ENCODE data around the gene LEP. TPM values are rescaled to one million over a fixed set of nuclear protein-coding genes. Genes with fewer than 3 reads are reported as not detected.

The LEP gene
- total and polyA plus RNA-seq, 9 of the 15 experiments (the other 6 are each of a cell fraction or from before 2014, with no cell fraction given) = not detected

DNA sequence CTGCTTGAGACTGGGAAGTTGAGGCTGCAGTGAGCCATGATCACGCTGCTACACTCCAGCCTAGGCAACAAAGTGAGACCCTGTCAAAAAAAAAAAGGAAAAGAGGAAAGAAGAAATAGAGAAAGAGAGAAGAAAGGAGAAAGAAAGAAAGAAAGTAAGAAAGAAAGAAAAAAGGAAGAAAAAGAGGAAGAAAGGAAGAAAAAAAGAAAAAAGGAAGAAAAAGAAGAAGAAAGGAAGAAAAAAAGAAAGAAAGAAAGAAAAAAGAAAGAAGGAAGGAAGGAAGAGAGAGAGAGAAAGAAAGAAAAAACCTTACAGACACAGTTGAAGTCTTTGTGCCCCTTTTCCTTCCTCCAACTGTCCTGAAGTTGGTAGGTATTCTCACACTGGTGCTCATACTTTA, 26.6 kb upstream of the LEP start (continued):
- TF ChIP-seq, protein P1, sequence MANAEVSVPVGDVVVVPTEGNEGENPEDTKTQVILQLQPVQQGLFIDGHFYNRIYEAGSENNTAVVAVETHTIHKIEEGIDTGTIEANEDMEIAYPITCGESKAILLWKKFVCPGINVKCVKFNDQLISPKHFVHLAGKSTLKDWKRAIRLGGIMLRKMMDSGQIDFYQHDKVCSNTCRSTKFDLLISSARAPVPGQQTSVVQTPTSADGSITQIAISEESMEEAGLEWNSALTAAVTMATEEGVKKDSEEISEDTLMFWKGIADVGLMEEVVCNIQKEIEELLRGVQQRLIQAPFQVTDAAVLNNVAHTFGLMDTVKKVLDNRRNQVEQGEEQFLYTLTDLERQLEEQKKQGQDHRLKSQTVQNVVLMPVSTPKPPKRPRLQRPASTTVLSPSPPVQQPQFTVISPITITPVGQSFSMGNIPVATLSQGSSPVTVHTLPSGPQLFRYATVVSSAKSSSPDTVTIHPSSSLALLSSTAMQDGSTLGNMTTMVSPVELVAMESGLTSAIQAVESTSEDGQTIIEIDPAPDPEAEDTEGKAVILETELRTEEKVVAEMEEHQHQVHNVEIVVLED (CRISPR knock-in tag; IDR thresholded peaks at IDR 0.05) = no peak
- TF ChIP-seq NR2C2 (CRISPR knock-in tag; IDR thresholded peaks at IDR 0.05) (no peak), NR2C2 (tag; IDR thresholded peaks at IDR 0.05) (no peak)
- TF ChIP-seq, protein P2, sequence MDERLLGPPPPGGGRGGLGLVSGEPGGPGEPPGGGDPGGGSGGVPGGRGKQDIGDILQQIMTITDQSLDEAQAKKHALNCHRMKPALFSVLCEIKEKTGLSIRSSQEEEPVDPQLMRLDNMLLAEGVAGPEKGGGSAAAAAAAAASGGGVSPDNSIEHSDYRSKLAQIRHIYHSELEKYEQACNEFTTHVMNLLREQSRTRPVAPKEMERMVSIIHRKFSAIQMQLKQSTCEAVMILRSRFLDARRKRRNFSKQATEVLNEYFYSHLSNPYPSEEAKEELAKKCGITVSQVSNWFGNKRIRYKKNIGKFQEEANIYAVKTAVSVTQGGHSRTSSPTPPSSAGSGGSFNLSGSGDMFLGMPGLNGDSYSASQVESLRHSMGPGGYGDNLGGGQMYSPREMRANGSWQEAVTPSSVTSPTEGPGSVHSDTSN (CRISPR knock-in tag; IDR thresholded peaks at IDR 0.05; ENCODE audit: low read depth) = no peak
- TF ChIP-seq, protein P2 (tag; conservative IDR thresholded peaks at IDR 0.05; ENCODE audit: low read depth) = no peak

DNA sequence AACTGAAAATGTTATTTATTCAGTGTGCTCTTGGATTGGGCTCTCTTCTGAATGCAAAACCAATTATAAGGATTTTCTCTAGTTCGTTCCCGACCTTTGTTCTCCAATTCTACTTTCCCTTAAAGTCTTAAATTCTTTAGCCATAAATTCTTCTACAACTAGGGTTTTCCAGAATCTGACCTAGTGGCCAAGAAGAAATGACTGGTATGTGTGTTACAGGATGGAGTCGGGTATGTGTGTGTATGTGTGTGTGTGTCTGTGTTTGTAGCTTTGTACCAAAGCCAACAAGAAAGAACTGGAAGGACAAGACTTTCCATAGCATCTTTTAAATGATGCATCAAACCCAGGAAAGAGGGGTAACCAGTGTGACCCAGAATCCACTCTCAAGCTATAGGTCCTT, 25.8 kb upstream of the LEP start:
- CTCF ChIA-PET (ENCODE audit: low intra/inter-chr PET ratio) = no interaction called here
- H2AFZ ChIP-seq (ENCODE audit: low read depth, low read length) = no peak overlapping the region
- in situ Hi-C loops (cut with MboI) = no loop called here
- H3K79me2 ChIP-seq (ENCODE audit: control insufficient read depth, insufficient read depth, low read length) = no peaks in the 10 kb centered on the region
- no peaks in the 10 kb centered on the region for H3K9me3 ChIP-seq (replicated peaks; ENCODE audit: control insufficient read depth, insufficient read depth, low read depth, low read length)
- no peak overlapping the region for H3K27ac ChIP-seq (ENCODE audit: extremely low read depth, low read depth, low read length)
- H3K36me3 ChIP-seq (ENCODE audit: control insufficient read depth, insufficient read depth, low read length) = no peaks in the 10 kb centered on the region
- POLR2A ChIA-PET = interaction anchor here (0.6 kb wide), 1 partner anchor 1328 kb away, joined by 3 read pairs; no protein-coding TSS in a partner anchor
- H3K9ac ChIP-seq (ENCODE audit: insufficient read depth in 1 of 2, low read depth in 2 of 2, low read length in 2 of 2) = no peak overlapping the region
- H3K4me3 ChIP-seq = no peak overlapping the region
- 0% methylated on average over 3 of the region's 3 CpGs for WGBS (ENCODE audit: insufficient coverage, low coverage, missing lambda C conversion rate)
- DNase-seq (ENCODE audit: extremely low read depth in 1 of 4, low spot score in 3 of 4) = no peak
- no peak for ATAC-seq
- no peaks in the 10 kb centered on the region for H3K9me1 ChIP-seq (ENCODE audit: control insufficient read depth, insufficient read depth, low read length)
- 0 out of 2 replicates have a peak, but pooled peaks cover 5% of the 10 kb centered on the region for H4K20me1 ChIP-seq (replicated peaks; ENCODE audit: control insufficient read depth, insufficient read depth, low read length)
- no TSS peak for BruUV-seq (replicated peaks)
- H3K4me2 ChIP-seq (ENCODE audit: insufficient read depth, low read length) = no peak overlapping the region
- FAIRE-seq = peak; percentile 42
- peaks cover 32 to 59% of the 10 kb centered on the region in 2 experiments for H3K27me3 ChIP-seq (ENCODE audit: control insufficient read depth in 2 of 2, insufficient read depth in 2 of 2, low read length in 2 of 2)
- intact Hi-C loops (cut with micrococcal nuclease) = loop anchor here (5.0 kb wide), 1 partner anchor 107 kb away; no protein-coding TSS in a partner anchor
- H3K4me1 ChIP-seq (replicated peaks in 1 of 2; ENCODE audit: control insufficient read depth in 2 of 2, insufficient read depth in 2 of 2, low read length in 2 of 2) = no peaks in the 10 kb centered on the region
- TF ChIP-seq, protein P3, sequence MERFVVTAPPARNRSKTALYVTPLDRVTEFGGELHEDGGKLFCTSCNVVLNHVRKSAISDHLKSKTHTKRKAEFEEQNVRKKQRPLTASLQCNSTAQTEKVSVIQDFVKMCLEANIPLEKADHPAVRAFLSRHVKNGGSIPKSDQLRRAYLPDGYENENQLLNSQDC (CRISPR knock-in tag; IDR thresholded peaks at IDR 0.05) = no peak
- TF ChIP-seq KAT2B (IDR thresholded peaks at IDR 0.05; ENCODE audit: low read depth, low read length) = no peak
- no peak for TF ChIP-seq MAFF (IDR thresholded peaks at IDR 0.05; ENCODE audit: low read length)
- TF ChIP-seq, protein P4, sequence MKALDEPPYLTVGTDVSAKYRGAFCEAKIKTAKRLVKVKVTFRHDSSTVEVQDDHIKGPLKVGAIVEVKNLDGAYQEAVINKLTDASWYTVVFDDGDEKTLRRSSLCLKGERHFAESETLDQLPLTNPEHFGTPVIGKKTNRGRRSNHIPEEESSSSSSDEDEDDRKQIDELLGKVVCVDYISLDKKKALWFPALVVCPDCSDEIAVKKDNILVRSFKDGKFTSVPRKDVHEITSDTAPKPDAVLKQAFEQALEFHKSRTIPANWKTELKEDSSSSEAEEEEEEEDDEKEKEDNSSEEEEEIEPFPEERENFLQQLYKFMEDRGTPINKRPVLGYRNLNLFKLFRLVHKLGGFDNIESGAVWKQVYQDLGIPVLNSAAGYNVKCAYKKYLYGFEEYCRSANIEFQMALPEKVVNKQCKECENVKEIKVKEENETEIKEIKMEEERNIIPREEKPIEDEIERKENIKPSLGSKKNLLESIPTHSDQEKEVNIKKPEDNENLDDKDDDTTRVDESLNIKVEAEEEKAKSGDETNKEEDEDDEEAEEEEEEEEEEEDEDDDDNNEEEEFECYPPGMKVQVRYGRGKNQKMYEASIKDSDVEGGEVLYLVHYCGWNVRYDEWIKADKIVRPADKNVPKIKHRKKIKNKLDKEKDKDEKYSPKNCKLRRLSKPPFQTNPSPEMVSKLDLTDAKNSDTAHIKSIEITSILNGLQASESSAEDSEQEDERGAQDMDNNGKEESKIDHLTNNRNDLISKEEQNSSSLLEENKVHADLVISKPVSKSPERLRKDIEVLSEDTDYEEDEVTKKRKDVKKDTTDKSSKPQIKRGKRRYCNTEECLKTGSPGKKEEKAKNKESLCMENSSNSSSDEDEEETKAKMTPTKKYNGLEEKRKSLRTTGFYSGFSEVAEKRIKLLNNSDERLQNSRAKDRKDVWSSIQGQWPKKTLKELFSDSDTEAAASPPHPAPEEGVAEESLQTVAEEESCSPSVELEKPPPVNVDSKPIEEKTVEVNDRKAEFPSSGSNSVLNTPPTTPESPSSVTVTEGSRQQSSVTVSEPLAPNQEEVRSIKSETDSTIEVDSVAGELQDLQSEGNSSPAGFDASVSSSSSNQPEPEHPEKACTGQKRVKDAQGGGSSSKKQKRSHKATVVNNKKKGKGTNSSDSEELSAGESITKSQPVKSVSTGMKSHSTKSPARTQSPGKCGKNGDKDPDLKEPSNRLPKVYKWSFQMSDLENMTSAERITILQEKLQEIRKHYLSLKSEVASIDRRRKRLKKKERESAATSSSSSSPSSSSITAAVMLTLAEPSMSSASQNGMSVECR (CRISPR knock-in tag; IDR thresholded peaks at IDR 0.05) = no peak
- no peak for TF ChIP-seq MYC (IDR thresholded peaks at IDR 0.05; ENCODE audit: low read depth, low read length)
- TF ChIP-seq MYC (CRISPR knock-in tag; IDR thresholded peaks at IDR 0.05; ENCODE audit: borderline replicate concordance, low read depth) = no peak
- no peak for TF ChIP-seq MED1 (CRISPR knock-in tag; IDR thresholded peaks at IDR 0.05; ENCODE audit: borderline replicate concordance)
- TF ChIP-seq IRF2 (CRISPR knock-in tag; IDR thresholded peaks at IDR 0.05) = no peak
